HG03159 (cell line): Measurements from ENCODE around the gene LPIN3.

ENCODE experiments used
- ATAC-seq: cut with Tn5 transposase; IDR thresholded peaks from one replicate; pipeline ENCODE4 v1.9.1; 2021; ENCODE audit warnings: mild to moderate bottlenecking, moderate library complexity; ENCODE audit not compliant: unreplicated experiment

The LPIN3 gene

DNA sequence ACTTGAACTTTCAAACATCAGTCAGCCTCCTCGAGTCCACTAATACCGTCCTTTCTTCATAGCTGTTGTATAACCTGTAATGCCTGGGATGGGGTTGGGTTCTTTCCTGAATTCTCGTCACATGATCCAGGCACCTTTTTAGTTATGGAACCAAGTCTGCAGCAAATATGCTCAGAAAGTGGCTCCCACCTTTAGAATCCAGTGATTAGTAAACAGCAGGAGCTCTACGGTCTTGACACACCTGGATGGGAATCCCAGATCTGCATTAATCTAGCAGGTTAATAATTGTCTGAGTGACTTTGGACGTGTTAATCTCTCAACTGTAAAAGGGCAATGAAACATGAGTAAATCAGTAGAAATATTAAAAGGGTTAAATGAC, 22.4 kb upstream of the LPIN3 start:
- no peak for ATAC-seq

DNA sequence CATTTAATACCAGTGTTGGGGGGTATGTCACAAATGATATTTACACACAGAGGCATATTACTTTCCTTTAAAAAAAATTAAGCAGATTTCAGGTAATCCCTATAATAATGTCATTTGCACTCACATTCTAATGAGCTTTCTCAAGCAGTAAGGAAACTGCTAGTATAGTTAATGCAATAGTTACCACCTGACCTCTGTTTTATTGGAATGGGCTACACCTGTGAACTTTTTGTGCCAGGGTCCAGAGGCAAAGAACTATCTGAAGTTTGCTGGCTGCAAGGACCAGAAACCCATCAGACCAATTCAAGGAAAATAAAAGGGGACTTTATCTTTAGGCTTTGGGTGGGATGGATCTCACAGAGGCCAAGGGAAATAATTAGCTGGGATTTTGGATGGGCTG, 20.2 kb upstream of the LPIN3 start:
- no peak for ATAC-seq

DNA sequence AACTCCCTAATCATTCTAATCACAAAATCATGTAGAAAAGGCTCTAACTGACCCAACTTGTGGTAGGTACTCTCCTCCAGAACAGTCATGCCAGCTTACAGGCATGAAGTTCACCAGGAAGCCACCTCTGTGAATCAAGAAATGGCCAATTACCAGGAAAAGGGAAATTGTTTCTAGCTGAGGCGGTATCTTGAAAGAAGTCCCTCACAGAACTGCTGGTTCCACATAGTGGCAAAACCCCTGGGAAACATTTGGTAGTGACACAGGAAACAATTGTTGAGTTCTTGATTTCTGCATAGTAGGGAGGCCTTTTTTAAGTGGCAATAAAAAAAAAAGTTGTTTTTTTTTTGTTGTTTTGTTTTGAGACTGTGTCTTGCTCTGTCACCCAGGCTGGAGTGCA, 19.6 kb upstream of the LPIN3 start:
- no peak for ATAC-seq

DNA sequence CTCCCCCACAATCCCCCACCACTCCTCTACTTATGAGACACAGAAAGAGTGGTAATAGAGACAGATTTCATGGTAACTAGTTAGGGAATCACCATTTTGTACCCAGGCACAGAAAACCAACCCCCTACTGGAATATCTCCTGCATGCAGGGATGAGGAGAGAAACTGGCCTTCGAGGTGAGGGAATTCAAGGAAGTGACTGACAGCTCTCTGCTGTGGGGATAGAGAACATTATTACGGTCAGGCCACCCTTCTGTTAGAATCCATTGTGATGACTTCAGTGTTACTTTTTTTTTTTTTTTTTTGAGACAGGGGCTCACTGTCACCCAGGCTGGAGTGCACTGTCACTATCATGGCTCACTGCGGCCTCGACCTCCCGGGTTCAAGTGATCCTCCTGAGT, 13.4 kb upstream of the LPIN3 start:
- no peak for ATAC-seq

DNA sequence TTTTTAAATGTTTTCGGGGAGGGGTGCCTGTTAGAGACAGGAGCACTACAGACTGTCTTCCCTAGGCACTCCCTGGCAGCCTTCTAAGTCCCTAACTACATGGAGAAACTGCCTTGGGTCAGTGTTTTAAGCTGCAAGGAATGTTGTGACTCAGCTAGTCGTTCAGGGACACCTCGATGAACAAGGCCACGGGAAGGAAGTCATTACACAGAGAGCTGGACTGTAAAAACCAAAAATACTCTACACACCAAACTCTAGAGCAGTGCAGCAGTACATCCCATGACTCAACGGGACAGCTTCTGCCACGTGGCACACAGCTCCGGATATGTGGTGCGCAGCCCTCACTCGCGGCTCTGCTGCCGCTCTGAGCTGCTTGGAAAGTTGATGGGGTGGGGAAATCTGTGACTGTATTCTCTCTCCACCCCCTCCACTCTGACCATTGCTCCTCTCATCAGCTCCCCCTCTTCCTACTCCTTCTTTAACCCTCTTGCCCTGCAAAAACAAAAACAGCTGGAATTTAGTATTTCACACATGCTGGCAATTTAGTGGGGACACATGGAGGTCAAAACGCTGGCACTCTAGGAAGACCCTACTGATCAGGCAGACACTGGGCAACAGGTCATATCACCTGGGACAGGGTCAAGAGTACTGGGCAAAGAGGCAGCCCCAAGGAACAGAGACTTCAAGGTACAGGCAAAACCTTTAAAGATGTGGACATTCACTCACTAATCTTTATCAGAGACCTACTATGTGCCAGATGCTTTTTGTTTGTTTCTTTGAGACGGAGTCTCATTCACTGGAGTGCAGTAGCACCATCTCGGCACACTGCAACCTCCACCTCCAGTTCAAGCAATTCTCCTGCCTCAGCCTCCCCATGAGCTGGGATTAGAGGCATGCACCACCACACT, 10.9 kb upstream of the LPIN3 start:
- ATAC-seq = peak; percentile 66

DNA sequence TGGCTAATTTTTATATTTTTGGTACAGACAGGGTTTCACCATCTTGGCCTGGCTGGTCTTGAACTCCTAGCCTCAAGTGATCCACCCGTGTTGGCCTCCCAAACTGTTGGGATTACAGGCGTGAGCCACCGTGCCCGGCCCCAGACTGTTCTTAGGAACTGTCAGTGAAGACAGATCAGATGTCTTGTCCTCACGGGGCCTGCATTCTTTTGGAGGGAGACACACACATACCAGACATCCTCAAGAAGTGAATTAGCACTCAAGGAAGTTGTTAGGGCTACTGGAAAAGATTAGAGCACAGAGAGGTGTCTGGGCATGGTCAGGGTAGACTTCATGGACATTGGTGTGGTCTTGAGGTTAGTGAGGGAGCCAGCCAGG, 10.3 kb upstream of the LPIN3 start:
- ATAC-seq = no peak

DNA sequence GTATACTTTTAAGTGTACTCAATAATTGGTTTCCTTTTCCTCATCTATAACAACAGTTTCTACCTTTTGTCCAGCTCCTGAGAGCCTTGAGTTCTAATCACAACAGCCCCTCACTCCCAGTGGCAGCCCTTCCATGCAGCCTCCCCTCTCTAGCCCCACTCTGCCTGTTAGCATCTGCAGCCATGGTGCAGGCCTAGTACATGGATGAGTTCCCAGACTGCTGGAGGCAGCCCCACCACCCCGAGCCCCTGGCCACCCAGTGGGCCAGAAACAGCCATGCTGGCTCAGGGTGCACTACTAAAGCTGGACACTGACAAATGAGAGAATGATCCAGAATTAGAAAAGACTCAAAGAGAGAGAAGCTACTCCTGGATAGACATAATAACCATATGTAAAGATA, 9.7 kb upstream of the LPIN3 start:
- ATAC-seq = no peak

DNA sequence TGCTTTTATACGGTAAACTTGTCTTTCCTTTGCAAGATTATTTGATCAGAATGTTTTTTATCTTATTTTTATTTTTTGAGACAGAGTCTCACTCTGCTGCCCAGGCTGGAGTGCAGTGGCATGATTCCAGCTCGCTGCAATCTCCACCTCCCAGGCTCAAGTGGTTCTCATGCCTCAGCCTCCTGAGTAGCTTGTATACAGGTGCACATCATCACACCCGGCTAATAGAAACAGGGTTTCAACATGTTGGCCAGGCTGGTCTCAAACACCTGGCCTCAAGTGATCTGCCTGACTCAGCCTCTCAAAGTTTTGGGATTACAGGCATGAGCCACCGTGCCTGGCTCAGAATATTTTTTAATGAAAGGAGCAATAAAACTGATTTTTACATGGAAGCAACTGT, 8.9 kb upstream of the LPIN3 start:
- ATAC-seq = no peak

DNA sequence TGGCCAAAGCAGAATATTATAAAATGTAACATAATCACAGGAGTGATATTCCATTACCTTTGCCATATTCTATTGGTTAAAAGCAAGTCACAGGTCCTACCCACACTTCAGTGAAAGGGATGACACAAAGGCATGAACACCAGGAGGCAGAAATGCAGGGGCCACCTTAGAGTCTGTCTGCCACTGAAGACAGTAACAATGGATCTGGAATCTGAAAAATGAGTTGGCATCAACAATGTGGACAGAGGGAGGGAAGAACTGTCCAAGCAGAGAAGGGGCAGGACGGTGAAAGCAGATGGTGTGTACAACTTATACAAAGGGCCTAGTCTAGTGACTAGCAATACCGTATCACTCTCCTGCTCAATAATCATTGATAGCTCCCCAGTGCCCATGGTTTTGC, 6.6 kb upstream of the LPIN3 start:
- ATAC-seq = no peak

DNA sequence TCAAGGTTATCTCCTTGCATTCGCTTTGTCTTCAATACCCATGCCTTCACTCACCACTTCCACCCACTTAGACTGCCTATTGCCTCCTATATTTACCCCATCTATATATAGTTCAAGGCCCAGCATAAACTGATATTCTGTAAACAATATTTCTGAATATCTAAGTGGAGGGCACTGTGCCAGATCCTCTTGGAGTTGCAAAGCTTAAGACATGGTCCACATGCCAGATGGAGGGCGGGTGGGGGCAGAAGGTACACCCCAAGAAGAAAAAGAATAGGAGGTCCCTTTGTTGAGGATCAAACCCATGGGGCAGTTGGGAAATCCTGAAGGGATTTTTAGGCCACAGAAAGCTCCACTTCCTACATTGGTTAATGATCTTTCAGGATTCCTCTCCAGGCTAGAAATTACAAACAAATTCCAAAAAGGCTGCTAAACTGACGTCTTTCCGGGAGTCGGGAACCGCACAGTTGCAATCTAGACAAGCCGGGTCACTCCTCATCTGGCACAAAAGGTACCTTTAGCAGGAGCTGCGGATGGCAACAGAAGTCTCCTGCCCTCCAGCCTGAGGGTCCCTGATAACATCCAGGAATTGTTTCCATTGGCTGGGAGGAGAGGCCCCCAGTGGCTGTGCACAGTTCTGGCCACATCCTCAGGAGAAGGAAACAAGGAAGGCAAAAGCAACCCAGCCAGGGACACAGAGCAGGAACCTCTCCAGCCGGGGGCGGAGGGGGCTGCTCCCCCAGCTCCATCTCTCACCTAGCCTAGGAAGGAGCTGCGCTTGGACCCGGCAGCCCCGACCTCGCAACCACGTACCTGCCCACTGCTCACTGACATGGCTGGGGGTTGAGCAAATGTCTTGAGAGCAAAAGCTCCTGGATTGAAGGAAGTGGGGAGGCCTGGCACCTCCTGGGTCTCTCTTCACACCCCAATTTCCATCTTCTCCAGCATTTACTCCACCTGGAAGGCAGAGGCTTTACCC, 5.9 kb upstream of the LPIN3 start:
- ATAC-seq = no peak

DNA sequence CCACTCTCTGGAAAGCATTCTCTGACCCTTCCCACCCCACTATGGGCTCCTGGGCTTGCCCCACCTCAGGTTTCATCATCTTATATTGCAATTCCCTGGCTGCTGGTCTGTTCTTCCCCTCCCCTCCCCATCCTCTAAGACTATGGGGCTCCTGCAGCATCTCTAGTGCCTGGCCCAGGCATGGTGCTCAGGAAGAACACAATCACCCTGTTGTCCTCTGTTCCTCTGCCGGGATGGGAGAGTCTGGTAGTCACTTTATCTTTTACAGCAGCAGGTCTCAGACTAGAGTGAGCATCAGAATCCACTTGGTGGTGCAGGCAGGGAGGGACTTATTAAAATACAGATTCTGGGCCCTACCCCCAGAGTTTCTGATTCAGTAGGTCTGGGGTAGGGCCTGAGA, 5.0 kb upstream of the LPIN3 start:
- no peak for ATAC-seq

DNA sequence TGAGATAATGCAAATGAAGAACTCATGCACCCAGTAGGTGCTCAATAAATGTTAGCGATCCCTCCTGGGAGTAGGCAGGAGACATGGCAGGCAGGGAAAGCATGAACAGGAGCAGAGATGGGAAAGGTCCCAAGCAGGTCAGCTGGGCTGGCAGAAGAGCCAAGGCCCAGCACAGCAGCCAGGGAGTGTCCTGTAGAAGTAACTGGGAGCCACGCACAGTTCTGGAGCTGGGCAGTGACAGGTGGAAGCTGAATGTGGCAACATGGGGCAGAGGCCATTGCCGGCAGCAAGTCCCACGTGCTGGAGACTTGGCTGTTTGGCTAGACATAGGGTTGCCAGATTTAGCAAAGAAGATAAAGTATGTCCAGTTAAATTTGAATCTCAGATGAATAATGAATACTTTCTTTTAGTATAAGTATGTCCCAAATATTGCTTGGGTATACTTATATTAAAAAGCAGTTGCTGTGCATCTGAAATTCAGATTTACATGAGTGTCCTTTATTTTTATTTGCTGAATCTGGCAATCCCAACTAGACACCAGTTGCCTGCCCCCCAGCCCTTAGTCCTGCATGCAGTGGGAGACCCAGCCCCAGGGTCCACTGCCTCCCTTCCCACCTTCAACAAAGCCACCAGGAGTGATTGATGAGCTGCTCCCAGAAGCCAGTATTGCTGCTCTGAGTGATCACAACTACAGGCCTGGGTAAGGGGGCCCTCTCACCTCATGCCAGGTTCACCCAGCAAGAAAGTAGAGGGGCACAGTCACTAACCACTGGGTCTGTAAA, 3.7 kb upstream of the LPIN3 start:
- ATAC-seq = no peak

DNA sequence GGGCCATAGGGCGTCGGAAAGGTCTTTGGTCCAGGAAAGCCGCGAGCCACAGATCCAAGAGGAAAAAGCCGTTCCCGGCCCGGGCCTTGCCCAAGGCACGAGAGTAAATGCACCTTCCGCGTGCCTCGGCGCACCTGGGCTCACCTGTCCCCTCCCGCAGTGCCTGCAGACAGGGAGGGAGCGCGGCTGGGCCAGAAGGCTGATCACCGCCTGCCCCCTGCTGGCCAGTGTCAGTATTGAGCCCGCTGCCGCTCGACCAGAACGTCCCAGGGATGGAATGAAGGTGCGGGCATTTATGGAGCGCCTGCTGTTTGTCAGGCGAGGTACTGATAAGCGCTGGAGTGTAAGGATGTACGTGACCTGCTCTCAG, 679 bp upstream of the LPIN3 start:
- peak; percentile 75 for ATAC-seq

DNA sequence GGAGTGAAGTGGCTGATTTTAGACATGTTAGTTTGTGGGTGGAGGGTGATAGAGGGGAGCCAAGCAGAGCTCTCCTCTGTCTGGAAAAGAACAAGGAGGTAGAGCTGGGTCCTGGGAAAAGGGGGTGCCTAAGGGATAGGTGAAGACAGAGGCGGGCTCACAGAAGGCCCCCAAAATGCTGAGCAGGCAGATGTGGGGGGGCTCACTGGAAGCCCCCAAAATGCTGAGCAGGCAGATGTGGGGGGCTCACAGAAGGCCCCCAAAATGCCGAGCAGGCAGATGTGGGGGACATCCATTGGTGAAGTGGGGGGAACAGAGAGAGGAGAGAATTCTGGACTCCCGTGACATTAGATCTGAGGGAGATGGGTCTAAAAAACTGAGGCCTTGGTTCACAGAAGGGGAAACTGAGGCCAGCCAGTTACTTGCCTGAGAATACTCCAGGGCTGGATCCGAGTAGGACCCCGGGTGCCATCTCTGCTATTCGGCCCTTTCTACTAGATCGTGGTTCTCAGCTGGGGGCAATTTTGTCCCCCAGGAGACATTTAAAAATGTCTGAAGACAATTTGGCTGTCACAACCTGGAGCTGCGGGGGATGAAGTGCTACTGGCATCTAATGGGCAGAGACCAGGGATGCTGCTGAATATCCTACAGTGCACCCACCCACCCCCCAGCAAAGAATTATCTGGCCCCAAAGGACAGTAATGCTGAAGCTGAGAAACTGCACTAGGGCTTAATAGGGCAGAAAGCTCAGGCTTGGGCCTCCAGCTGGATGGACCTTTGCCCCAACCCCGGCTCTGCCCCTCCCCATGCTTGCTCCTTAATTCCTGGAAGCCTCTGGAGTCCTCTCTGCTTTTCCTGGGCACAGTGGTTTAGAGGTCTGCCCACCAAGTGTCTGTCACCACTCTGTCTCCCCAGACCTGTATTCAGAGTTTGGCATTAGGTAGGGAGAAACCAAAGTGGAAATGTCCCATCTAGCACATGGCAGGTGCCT, 2.1 kb downstream of the LPIN3 start:
- no peak for ATAC-seq

DNA sequence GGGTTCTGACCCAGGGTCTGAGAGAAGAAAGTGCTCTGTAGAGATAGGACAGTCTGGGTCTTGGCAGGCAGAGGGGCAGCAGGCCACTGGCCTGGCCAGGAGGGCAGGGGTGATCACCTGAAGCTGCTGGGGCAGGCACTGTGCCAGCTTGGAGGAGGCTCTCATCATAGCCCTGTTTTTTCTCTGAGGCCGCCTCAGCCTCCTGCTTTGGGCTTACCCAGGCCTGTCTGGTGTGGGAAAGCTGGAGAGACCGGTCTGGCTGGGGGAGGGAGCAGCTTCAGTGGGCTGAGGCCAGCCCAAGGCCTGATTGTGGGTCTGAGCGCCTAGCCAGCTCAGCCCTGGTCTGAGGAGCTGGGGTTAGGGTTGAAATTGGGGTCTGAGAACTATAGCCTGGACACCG, 3.9 kb downstream of the LPIN3 start:
- no peak for ATAC-seq

DNA sequence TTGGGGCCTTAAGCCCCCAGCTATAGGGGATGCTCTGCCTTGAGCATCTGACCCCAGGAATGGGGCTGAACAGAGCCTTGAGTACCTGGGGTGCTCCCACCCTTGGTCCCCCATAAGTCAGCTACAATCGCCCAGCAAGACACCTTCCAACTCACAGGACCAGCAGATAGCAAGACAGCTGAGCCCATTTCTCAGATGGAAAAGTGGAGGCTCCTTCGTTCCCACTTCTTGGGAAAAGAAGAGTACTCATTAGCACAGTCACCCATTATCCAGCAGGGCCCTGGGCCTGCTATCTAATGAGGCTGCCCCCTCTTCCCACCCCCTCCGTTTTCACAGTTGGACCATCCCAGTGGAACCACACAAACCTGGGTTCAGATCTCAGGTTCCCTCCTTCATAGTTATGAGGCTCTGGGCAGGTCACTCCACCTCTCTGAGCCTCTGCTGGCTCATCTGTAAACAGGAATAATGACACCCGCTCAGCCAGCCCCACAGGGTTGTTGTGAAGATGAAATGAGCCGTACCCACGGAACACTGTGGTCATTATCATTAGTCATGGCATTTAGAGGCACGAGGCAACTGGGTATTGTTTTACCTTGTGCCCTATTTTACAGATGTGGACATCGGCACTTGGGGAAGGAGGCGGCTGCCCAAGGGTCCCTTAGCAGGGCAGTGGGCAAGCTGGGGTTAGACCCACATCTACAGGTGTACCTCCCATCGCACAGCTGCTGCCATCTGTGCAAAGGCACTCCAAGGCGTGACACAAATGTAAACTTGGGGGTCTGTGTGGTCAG, 4.5 kb downstream of the LPIN3 start:
- no peak for ATAC-seq

DNA sequence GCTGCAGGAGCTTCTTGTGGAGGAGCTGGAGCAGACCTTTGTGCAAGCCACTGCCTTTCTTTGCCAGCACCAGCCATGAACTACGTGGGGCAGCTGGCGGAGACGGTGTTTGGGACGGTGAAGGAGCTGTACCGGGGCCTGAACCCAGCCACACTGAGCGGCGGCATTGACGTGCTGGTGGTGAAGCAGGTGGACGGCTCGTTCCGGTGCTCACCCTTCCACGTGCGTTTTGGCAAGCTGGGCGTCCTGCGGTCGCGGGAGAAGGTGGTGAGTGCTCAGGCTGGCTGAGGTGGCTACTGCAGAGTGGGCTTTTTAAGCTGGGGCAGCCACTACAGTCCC, 5.1 kb downstream of the LPIN3 start:
- ATAC-seq = no peak

DNA sequence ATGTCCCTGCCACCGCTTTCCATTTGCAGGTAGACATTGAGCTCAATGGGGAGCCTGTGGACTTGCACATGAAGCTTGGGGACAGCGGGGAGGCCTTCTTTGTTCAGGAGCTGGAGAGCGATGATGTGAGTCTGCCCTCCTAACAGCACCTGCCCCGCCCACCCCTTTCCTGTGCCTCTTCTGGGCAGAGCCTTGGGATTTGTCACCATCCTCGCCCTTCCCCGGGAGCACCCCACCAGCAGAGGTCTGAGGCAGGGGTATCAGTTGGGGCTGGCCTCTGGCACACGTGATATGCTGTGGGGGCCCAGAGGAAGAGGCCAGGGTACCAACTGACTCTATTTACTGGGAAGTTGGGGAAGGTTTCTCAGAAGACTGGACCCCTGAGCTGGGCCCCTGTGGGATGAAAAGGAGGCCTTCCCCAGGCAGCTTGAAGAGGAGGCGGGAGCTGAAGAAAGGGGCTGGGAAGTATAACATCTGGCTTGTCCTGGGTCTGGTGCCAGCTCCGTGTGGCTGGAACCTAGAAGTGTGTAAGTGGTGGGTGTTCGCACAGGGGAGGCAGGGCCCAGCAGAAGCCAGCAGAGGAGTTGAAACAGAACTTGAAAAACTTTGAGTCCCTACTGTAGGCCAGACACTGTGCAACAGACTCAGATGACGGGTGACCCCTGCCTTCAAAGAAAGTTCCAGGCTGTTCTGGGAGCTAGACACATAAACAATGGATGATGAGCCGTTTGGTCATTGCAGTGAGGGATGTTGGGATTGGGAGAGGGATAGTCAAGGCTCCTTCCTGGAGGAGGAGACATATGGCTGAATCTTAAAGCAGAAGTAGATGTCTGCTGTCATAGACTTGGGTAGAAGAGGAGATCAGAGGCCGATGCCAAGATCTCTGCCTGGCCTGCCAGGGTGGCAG, 7.2 kb downstream of the LPIN3 start:
- ATAC-seq = no peak
